K562 (cell line): ENCODE measurements around the gene POLR2H. TPM values are rescaled to one million over a fixed set of nuclear protein-coding genes. Genes with fewer than 3 reads are reported as not detected.

Experiments used
- ADNP ChIP-seq: fragments of 200-800 bp; sonication (Bioruptor generic); IDR thresholded peaks from 2 replicates; pipeline ENCODE4 v1.6.1; 2016; ENCODE audit warnings: missing genetic modification characterization, missing compliant biosample characterization
- BDP1 ChIP-seq: IDR thresholded peaks from 3 replicates; pipeline ENCODE4 v1.6.1; 2011; ENCODE audit not compliant: insufficient read length, insufficient read depth
- CLOCK ChIP-seq: fragments of 250-450 bp; sonication (Bioruptor Pico); IDR thresholded peaks from 2 replicates; pipeline ENCODE4 v1.4.0; 2020; ENCODE audit warnings: mild to moderate bottlenecking, moderate library complexity, borderline replicate concordance
- DACH1 ChIP-seq: fragments of 450-650 bp; IDR thresholded peaks from 2 replicates; pipeline ENCODE4 v1.6.1; 2018; ENCODE audit not compliant: partially characterized antibody
- GATAD2A ChIP-seq: fragments of 450-650 bp; IDR thresholded peaks from 2 replicates; pipeline ENCODE4 v1.6.1; 2017
- HCFC1 ChIP-seq: IDR thresholded peaks from 2 replicates; pipeline ENCODE4 v1.6.1; 2012; ENCODE audit warnings: low read depth, low read length, improper control_type of control experiment
- HDAC3 ChIP-seq: fragments of 450-650 bp; IDR thresholded peaks from 2 replicates; pipeline ENCODE4 v1.6.1; 2018; ENCODE audit warnings: borderline replicate concordance, mild to moderate bottlenecking, moderate library complexity; ENCODE audit not compliant: partially characterized antibody
- KLF13 ChIP-seq: fragments of 450-650 bp; IDR thresholded peaks from 2 replicates; pipeline ENCODE4 v1.6.1; 2016; ENCODE audit warnings: missing genetic modification characterization, low read depth, mild to moderate bottlenecking, missing compliant biosample characterization, moderate library complexity, borderline replicate concordance
- MCM2 ChIP-seq: fragments of 450-650 bp; IDR thresholded peaks from 2 replicates; pipeline ENCODE4 v1.6.1; 2017; ENCODE audit warnings: low read depth, mild to moderate bottlenecking
- NCOA1 ChIP-seq: fragments of 450-650 bp; IDR thresholded peaks from 2 replicates; pipeline ENCODE4 v1.6.1; 2016; ENCODE audit warnings: low read depth
- NCOA6 ChIP-seq: fragments of 450-650 bp; IDR thresholded peaks from 2 replicates; pipeline ENCODE4 v1.6.1; 2017; ENCODE audit warnings: mild to moderate bottlenecking
- PHF20 ChIP-seq: fragments of 450-650 bp; IDR thresholded peaks from 2 replicates; pipeline ENCODE4 v1.6.1; 2018; ENCODE audit not compliant: partially characterized antibody
- POLR3G ChIP-seq: IDR thresholded peaks from 2 replicates; pipeline ENCODE4 v1.6.1; 2011; ENCODE audit not compliant: insufficient read length, insufficient replicate concordance; ENCODE audit errors: extremely low read depth
- POU5F1 ChIP-seq: fragments of 150-350 bp; IDR thresholded peaks from 2 replicates; pipeline ENCODE4 v1.6.1; 2014; ENCODE audit warnings: borderline replicate concordance, low read length, low read depth, mild to moderate bottlenecking; ENCODE audit not compliant: partially characterized antibody
- RBBP5 ChIP-seq: fragments of 200-600 bp; sonication (generic); IDR thresholded peaks from 2 replicates; pipeline ENCODE4 v1.6.1; 2012; ENCODE audit warnings: borderline replicate concordance, mild to moderate bottlenecking, low read length, control low read depth, inconsistent platforms; ENCODE audit not compliant: insufficient read depth, poor library complexity, severe bottlenecking
- RCOR1 ChIP-seq, 2 experiments: IDR thresholded peaks; 2 replicates each; pipeline ENCODE4 v1.6.1; 2012; ENCODE audit warnings: low read depth in 2 of 2, low read length in 2 of 2, borderline replicate concordance in 1 of 2, improper control_type of control experiment in 1 of 2
- SMAD1 ChIP-seq: fragments of 150-350 bp; IDR thresholded peaks from 2 replicates; pipeline ENCODE4 v1.6.1; 2014; ENCODE audit warnings: low read length, low read depth; ENCODE audit not compliant: partially characterized antibody
- SMARCB1 ChIP-seq: IDR thresholded peaks from 2 replicates; pipeline ENCODE4 v1.6.1; 2011; ENCODE audit warnings: improper control_type of control experiment, low read depth; ENCODE audit not compliant: insufficient read length
- TAF9B ChIP-seq: fragments of 450-650 bp; IDR thresholded peaks from 2 replicates; pipeline ENCODE4 v1.6.1; 2018; ENCODE audit warnings: mild to moderate bottlenecking; ENCODE audit not compliant: partially characterized antibody
- TEAD4 ChIP-seq, 2 experiments: sonication (generic) in 1 of 2; formaldehyde crosslinking in 1 of 2; IDR thresholded peaks; 2 replicates each; pipeline versions ENCODE4 v1.6.1 to v1.8.0; 2012 to 2022; ENCODE audit warnings: borderline replicate concordance in 1 of 2, inconsistent platforms in 1 of 2, low read length in 1 of 2, mild to moderate bottlenecking in 1 of 2, missing genetic modification reagents in 1 of 2
- XRCC3 ChIP-seq: fragments of 450-650 bp; IDR thresholded peaks from 2 replicates; pipeline ENCODE4 v1.6.1; 2017; ENCODE audit warnings: mild to moderate bottlenecking, moderate library complexity
- ZFP1 ChIP-seq: fragments of 450-650 bp; formaldehyde crosslinking; IDR thresholded peaks from 2 replicates; pipeline ENCODE4 v1.4.0; 2020; ENCODE audit warnings: mild to moderate bottlenecking, mixed read lengths
- ZFPM2 ChIP-seq: fragments of 250-450 bp; sonication (Bioruptor Pico); IDR thresholded peaks from 2 replicates; pipeline ENCODE4 v1.5.1; 2022; ENCODE audit warnings: mild to moderate bottlenecking
- ZNF324 ChIP-seq: fragments of 250-450 bp; sonication (Bioruptor Pico); IDR thresholded peaks from 2 replicates; pipeline ENCODE4 v1.4.0; 2020; ENCODE audit warnings: mild to moderate bottlenecking
- ZNF512 ChIP-seq: IDR thresholded peaks from 2 replicates; pipeline ENCODE4 v1.6.1; 2016; ENCODE audit warnings: missing genetic modification characterization, missing compliant biosample characterization
- polyA plus RNA-seq, 8 experiments: library from polyadenylated mRNA; depleted of rRNA in 4 of 8; stranded (reverse) in 5 of 8; unstranded in 3 of 8; fragments of >200 nt; fragmentation: Nextera tagmentation in 2 of 8; fragmentation: Illumina TruSeq in 1 of 8; extraction: Ambion mirVana in 2 of 8; extraction: Trizol in 1 of 8; gene quantifications; 2 replicates each; pipeline versions ENCODE4 v1.2.1 to v1.2.3, GENCODE V29; 2011 to 2014; ENCODE audit warnings: inconsistent platforms in 1 of 8, missing spikeins in 1 of 8
- total RNA-seq, 7 experiments: library from RNA; depleted of rRNA in 6 of 7; stranded (reverse); fragments of >200 nt in 6 of 7; fragmentation: Illumina TruSeq in 2 of 7; extraction: Trizol in 2 of 7; gene quantifications; 2 replicates each; pipeline versions ENCODE4 v1.2.1 to v1.2.3, GENCODE V29; 2011 to 2021; ENCODE audit warnings: low replicate concordance in 1 of 7

The POLR2H gene
- total and polyA plus RNA-seq, 9 of the 15 experiments (the other 6 are each of a cell fraction or from before 2014, with no cell fraction given), result 128 to 512 (median 220) TPM

- TF ChIP-seq ZNF512 (tag), result no peak
- TF ChIP-seq KLF13 (tag), result no peak
- TF ChIP-seq BDP1, result no peak
- TF ChIP-seq HDAC3, result no peak
- peak; percentile 89 for TF ChIP-seq HCFC1
- TF ChIP-seq NCOA1, result no peak; the same call in 1 of the 2 replicates
- TF ChIP-seq ADNP (tag), result no peak
- TF ChIP-seq PHF20, result peak; percentile 59
- no peak for TF ChIP-seq SMARCB1
- no peak for TF ChIP-seq ZNF324 (CRISPR knock-in tag)
- TF ChIP-seq POU5F1, result no peak
- no peak for TF ChIP-seq NCOA6
- 0 out of 4 replicates have a peak, but pooled peaks of 1 of the 2 experiments have one; percentile 16 for TF ChIP-seq RCOR1 (IDR thresholded peaks at IDR 0.05; ENCODE audit: borderline replicate concordance in 1 of 2, low read depth in 2 of 2, low read length in 2 of 2)
- TF ChIP-seq POLR3G, result no peak
- no peak for TF ChIP-seq TAF9B
- TF ChIP-seq XRCC3, result no peak
- no peak for TF ChIP-seq MCM2
- no peak for TF ChIP-seq ZFPM2 (CRISPR knock-in tag)
- peak; percentile 13; the same call in 1 of the 2 replicates for TF ChIP-seq TEAD4 (IDR thresholded peaks at IDR 0.05; ENCODE audit: low read length)
- TF ChIP-seq TEAD4 (CRISPR knock-in tag; IDR thresholded peaks at IDR 0.05; ENCODE audit: borderline replicate concordance), result 0 out of 2 replicates have a peak, but pooled peaks have one; percentile 47
- TF ChIP-seq ZFP1 (CRISPR knock-in tag), result no peak
- TF ChIP-seq SMAD1, result no peak
- TF ChIP-seq CLOCK, result no peak
- TF ChIP-seq GATAD2A, result no peak; the same call in 1 of the 2 replicates
- no peak for TF ChIP-seq DACH1
- peak; percentile 70 for TF ChIP-seq RBBP5
Measured at GRCh38 chr3:184362668-184363546, 1.4 kb downstream of the POLR2H start (continued).
